IMR-90 (cell line): ENCODE measurements around the gene DOK6. TPM values are rescaled to one million over a fixed set of nuclear protein-coding genes. Genes with fewer than 3 reads are reported as not detected.

Experiments used
- ATAC-seq: fragments of 200-7000 bp; cut with Tn5 transposase; 2 replicates; pipeline ENCODE4 v1.9.1; 2020; ENCODE audit warnings: low read depth, mild to moderate bottlenecking, moderate library complexity
- BruUV-seq: library from RNA; stranded (reverse); fragments of 400-500 nt; replicated peaks from 2 replicates; lab custom pipeline; 2021; lab: Mats Ljungman, UMichigan
- CTCF ChIA-PET: fragments of 300-600 bp; formaldehyde crosslinking; extraction: SDS; loops from one replicate; lab custom pipeline; 2021; ENCODE audit warnings: antibody characterized with exemption; lab: Yijun Ruan, JAX
- POLR2A ChIA-PET: fragments of 300-600 bp; sonication (Branson Sonifier 250); formaldehyde crosslinking; loops from one replicate; lab custom pipeline; 2022; ENCODE audit warnings: antibody characterized with exemption; ENCODE audit not compliant: unreplicated experiment; lab: Charles Lee
- DNase-seq: peaks from one replicate; pipeline ENCODE4 v3.0.0; 2013
- H2AFZ ChIP-seq: replicated peaks from 2 replicates; pipeline ENCODE3; 2013; ENCODE audit warnings: low read length, mild to moderate bottlenecking; ENCODE audit not compliant: poor library complexity
- H2AK5ac ChIP-seq: 2 replicates; pipeline ENCODE4 v1.6.1; 2013; ENCODE audit warnings: low read depth, low read length, inconsistent platforms
- H2AK9ac ChIP-seq: replicated peaks from 2 replicates; pipeline ENCODE3; 2013; ENCODE audit warnings: mild to moderate bottlenecking, low read depth, low read length, moderate library complexity; ENCODE audit not compliant: poor library complexity
- H2BK120ac ChIP-seq: 2 replicates; pipeline ENCODE4 v1.6.1; 2013; ENCODE audit warnings: low read depth, low read length, inconsistent platforms
- H2BK15ac ChIP-seq: 3 replicates; pipeline ENCODE4 v1.6.1; 2013; ENCODE audit warnings: low read depth, low read length, inconsistent platforms
- H2BK20ac ChIP-seq: 2 replicates; pipeline ENCODE4 v1.6.1; 2013; ENCODE audit warnings: low read depth, mild to moderate bottlenecking, inconsistent platforms, low read length, moderate library complexity
- H2BK5ac ChIP-seq: 2 replicates; pipeline ENCODE4 v1.6.1; 2013; ENCODE audit warnings: mild to moderate bottlenecking, low read depth, low read length, inconsistent platforms; ENCODE audit not compliant: poor library complexity, severe bottlenecking
- H3K14ac ChIP-seq: replicated peaks from 2 replicates; pipeline ENCODE4 v1.6.1; 2013; ENCODE audit warnings: low read depth, low read length, inconsistent platforms
- H3K18ac ChIP-seq: 2 replicates; pipeline ENCODE4 v1.6.1; 2013; ENCODE audit warnings: low read depth, low read length, control low read depth
- H3K23ac ChIP-seq: 2 replicates; pipeline ENCODE4 v1.6.1; 2013; ENCODE audit warnings: low read depth, low read length, inconsistent platforms
- H3K27ac ChIP-seq: 2 replicates; pipeline ENCODE4 v1.5.1; 2013; ENCODE audit warnings: mild to moderate bottlenecking, control low read depth, low read length; ENCODE audit not compliant: insufficient read depth
- H3K27me3 ChIP-seq: 2 replicates; pipeline ENCODE4 v1.6.1; 2013; ENCODE audit warnings: low read length; ENCODE audit not compliant: control insufficient read depth, insufficient read depth
- H3K36me3 ChIP-seq: 2 replicates; pipeline ENCODE4 v1.6.1; 2013; ENCODE audit warnings: low read length, mixed read lengths; ENCODE audit not compliant: control insufficient read depth, insufficient read depth
- H3K4ac ChIP-seq: 2 replicates; pipeline ENCODE4 v1.6.1; 2013; ENCODE audit warnings: low read depth, low read length, inconsistent platforms
- H3K4me1 ChIP-seq: 2 replicates; pipeline ENCODE4 v1.6.1; 2013; ENCODE audit warnings: low read length, mixed read lengths; ENCODE audit not compliant: control insufficient read depth, insufficient read depth
- H3K4me2 ChIP-seq: 2 replicates; pipeline ENCODE4 v1.6.1; 2013; ENCODE audit warnings: low read depth, mild to moderate bottlenecking, control low read depth, low read length, moderate library complexity
- H3K4me3 ChIP-seq: 2 replicates; pipeline ENCODE4 v1.5.1; 2013; ENCODE audit warnings: low read depth, mild to moderate bottlenecking, control low read depth, low read length, moderate library complexity; ENCODE audit not compliant: insufficient read depth
- H3K56ac ChIP-seq: 2 replicates; pipeline ENCODE4 v1.6.1; 2013; ENCODE audit warnings: low read length, inconsistent platforms; ENCODE audit not compliant: insufficient read depth; ENCODE audit errors: extremely low read depth
- H3K79me1 ChIP-seq, 2 experiments: 2 replicates each; pipeline ENCODE4 v1.6.1; 2013; ENCODE audit warnings: low read length in 2 of 2, inconsistent platforms in 1 of 2, low read depth in 1 of 2
- H3K9ac ChIP-seq: 2 replicates; pipeline ENCODE4 v1.6.1; 2013; ENCODE audit warnings: low read depth, low read length, control low read depth
- H3K9me1 ChIP-seq: 2 replicates; pipeline ENCODE4 v1.6.1; 2013; ENCODE audit warnings: low read length, inconsistent platforms; ENCODE audit not compliant: insufficient read depth
- H3K9me3 ChIP-seq: 2 replicates; pipeline ENCODE4 v1.6.1; 2013; ENCODE audit warnings: low read length; ENCODE audit not compliant: control insufficient read depth, insufficient read depth
- H4K20me1 ChIP-seq: 2 replicates; pipeline ENCODE4 v1.6.1; 2013; ENCODE audit warnings: low read length, inconsistent platforms; ENCODE audit not compliant: insufficient read depth
- H4K5ac ChIP-seq: 2 replicates; pipeline ENCODE4 v1.6.1; 2013; ENCODE audit warnings: mild to moderate bottlenecking, low read depth, low read length, control low read depth
- H4K8ac ChIP-seq, 2 experiments: 2 replicates each; pipeline ENCODE4 v1.6.1; 2013; ENCODE audit warnings: low read depth in 2 of 2, low read length in 2 of 2, control low read depth in 1 of 2, inconsistent platforms in 1 of 2
- H4K91ac ChIP-seq: 2 replicates; pipeline ENCODE4 v1.6.1; 2013; ENCODE audit warnings: low read depth, low read length, inconsistent platforms; ENCODE audit not compliant: insufficient read depth
- BHLHE40 ChIP-seq: fragments of 150-350 bp; IDR thresholded peaks from 2 replicates; pipeline ENCODE4 v1.6.1; 2016; ENCODE audit warnings: mild to moderate bottlenecking, low read depth, low read length
- CEBPB ChIP-seq: IDR thresholded peaks from 2 replicates; pipeline ENCODE4 v1.6.1; 2012; ENCODE audit warnings: low read depth, low read length, improper control_type of control experiment
- CHD1 ChIP-seq: IDR thresholded peaks from 2 replicates; pipeline ENCODE4 v1.6.1; 2012; ENCODE audit warnings: low read depth, low read length, improper control_type of control experiment
- MXI1 ChIP-seq: IDR thresholded peaks from 2 replicates; pipeline ENCODE4 v1.6.1; 2012; ENCODE audit warnings: low read depth, mild to moderate bottlenecking, low read length, moderate library complexity, borderline replicate concordance
- POLR2A ChIP-seq: IDR thresholded peaks from 2 replicates; pipeline ENCODE4 v1.6.1; 2012; ENCODE audit warnings: mild to moderate bottlenecking, low read depth, low read length
- RFX5 ChIP-seq: IDR thresholded peaks from 2 replicates; pipeline ENCODE4 v1.8.0; 2012; ENCODE audit warnings: low read depth, mild to moderate bottlenecking, low read length, moderate library complexity
- WGBS, 2 experiments: methylation state at CpG; one replicate each; pipeline versions ENCODE4 v1.1.5 to v1.1.7; 2013; ENCODE audit warnings: missing lambda C conversion rate in 2 of 2; ENCODE audit not compliant: insufficient read length in 1 of 2; ENCODE audit errors: extremely low coverage in 2 of 2; 5-methylcytosine and 5-hydroxymethylcytosine counted together
- dilution Hi-C: fragments of 300-500 bp; cut with HindIII; formaldehyde crosslinking; loops from one replicate; pipeline ENCODE4 v1.14.3; 2018; ENCODE audit warnings: low sequenced_read_pairs; ENCODE audit not compliant: unreplicated experiment
- in situ Hi-C: fragments of 300-500 bp; cut with MboI; formaldehyde crosslinking; loops from 3 replicates; pipeline ENCODE4 v1.14.3; 2019; ENCODE audit warnings: low sequenced_read_pairs, inconsistent platforms, mixed read lengths
- intact Hi-C: fragments of 100-400 bp; cut with micrococcal nuclease; formaldehyde crosslinking; loops from 2 replicates; pipeline ENCODE4 v1.10.0; 2022
- polyA plus RNA-seq, 3 experiments: library from polyadenylated mRNA; depleted of rRNA; stranded (reverse); fragments of >200 nt; gene quantifications; 2 replicates each; pipeline ENCODE4 v1.2.3, GENCODE V29; 2012; ENCODE audit warnings: low replicate concordance in 1 of 3
- total RNA-seq: library from RNA; depleted of rRNA; stranded (reverse); fragments of >200 nt; gene quantifications from 2 replicates; pipeline ENCODE4 v1.2.3, GENCODE V29; 2012
- TF ChIP-seq, protein P1 (sequence below): conservative IDR thresholded peaks from 2 replicates; pipeline ENCODE4 v1.5.1; 2012; ENCODE audit warnings: mild to moderate bottlenecking, low read depth, low read length, improper control_type of control experiment
- TF ChIP-seq, protein P2 (sequence below): fragments of 150-350 bp; IDR thresholded peaks from 2 replicates; pipeline ENCODE4 v1.6.1; 2016; ENCODE audit warnings: low read depth, mild to moderate bottlenecking, low read length, moderate library complexity, borderline replicate concordance

The DOK6 gene
- total and polyA plus RNA-seq, 2 of the 4 experiments (the other 2 are of a cell fraction), result 1.9 to 2.7 TPM

DNA sequence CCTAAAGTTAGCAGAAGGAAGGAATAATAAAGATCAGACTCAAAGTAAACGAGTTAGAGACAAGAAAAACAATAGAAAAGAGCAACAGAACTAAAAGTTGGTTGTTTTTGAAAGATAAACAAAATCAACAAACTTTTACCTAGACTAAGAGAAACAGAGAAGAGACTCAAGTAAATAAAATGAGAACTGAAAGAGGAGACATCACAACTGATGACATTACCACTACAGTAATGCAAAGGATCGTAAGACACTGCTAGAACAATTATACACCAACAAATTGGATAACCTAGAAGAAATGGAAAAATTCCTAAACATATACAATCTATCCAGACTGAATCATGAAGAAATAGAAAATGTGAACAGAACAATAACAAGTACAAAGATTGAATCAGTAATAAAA is 407.7 kb downstream of the DOK6 start:
- no peak overlapping the region for H4K91ac ChIP-seq
- H3K4me3 ChIP-seq, result no peak overlapping the region
- H3K56ac ChIP-seq, result no peak overlapping the region
- no peaks in the 10 kb centered on the region for H4K20me1 ChIP-seq
- H4K8ac ChIP-seq, result no peak overlapping the region
- H3K36me3 ChIP-seq, result no peaks in the 10 kb centered on the region
- H2BK5ac ChIP-seq, result no peak overlapping the region
- no peaks in the 10 kb centered on the region for H3K9me3 ChIP-seq
- intact Hi-C loops, result loop anchor here (10.0 kb wide), 1 partner anchor 646 kb away; no protein-coding TSS in a partner anchor
- in situ Hi-C loops, result no loop called here
- H2AK5ac ChIP-seq, result no peak overlapping the region
- dilution Hi-C loops, result no loop called here
- no peak overlapping the region for H2BK120ac ChIP-seq
- H3K9ac ChIP-seq, result no peak overlapping the region
- CTCF ChIA-PET, result no interaction called here
- no peak overlapping the region for H2BK15ac ChIP-seq
- POLR2A ChIA-PET, result no interaction called here
- no peak overlapping the region for H2AFZ ChIP-seq
- BruUV-seq, result no TSS peak
- no peak overlapping the region for H3K4me2 ChIP-seq
- H2AK9ac ChIP-seq, result no peak overlapping the region
- WGBS, 2 experiments, result no CpG with 5 or more reads among the region's 2 CpGs
- H3K18ac ChIP-seq, result no peak overlapping the region
- TF ChIP-seq, protein P1, sequence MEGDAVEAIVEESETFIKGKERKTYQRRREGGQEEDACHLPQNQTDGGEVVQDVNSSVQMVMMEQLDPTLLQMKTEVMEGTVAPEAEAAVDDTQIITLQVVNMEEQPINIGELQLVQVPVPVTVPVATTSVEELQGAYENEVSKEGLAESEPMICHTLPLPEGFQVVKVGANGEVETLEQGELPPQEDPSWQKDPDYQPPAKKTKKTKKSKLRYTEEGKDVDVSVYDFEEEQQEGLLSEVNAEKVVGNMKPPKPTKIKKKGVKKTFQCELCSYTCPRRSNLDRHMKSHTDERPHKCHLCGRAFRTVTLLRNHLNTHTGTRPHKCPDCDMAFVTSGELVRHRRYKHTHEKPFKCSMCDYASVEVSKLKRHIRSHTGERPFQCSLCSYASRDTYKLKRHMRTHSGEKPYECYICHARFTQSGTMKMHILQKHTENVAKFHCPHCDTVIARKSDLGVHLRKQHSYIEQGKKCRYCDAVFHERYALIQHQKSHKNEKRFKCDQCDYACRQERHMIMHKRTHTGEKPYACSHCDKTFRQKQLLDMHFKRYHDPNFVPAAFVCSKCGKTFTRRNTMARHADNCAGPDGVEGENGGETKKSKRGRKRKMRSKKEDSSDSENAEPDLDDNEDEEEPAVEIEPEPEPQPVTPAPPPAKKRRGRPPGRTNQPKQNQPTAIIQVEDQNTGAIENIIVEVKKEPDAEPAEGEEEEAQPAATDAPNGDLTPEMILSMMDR, result no peak
- TF ChIP-seq CHD1 (no peak), POLR2A (no peak), CEBPB (no peak), BHLHE40 (no peak), RFX5 (no peak), MXI1 (no peak)
- TF ChIP-seq, protein P2, sequence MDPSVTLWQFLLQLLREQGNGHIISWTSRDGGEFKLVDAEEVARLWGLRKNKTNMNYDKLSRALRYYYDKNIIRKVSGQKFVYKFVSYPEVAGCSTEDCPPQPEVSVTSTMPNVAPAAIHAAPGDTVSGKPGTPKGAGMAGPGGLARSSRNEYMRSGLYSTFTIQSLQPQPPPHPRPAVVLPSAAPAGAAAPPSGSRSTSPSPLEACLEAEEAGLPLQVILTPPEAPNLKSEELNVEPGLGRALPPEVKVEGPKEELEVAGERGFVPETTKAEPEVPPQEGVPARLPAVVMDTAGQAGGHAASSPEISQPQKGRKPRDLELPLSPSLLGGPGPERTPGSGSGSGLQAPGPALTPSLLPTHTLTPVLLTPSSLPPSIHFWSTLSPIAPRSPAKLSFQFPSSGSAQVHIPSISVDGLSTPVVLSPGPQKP, result no peak
- H3K14ac ChIP-seq, result no peak overlapping the region
- DNase-seq (no peak), ATAC-seq (no peak)
- no peaks in the 10 kb centered on the region for H3K27me3 ChIP-seq
- H3K27ac ChIP-seq, result no peak overlapping the region
- H2BK20ac ChIP-seq, result no peak overlapping the region
- H3K9me1 ChIP-seq, result no peaks in the 10 kb centered on the region
- no peaks in the 10 kb centered on the region for H3K4me1 ChIP-seq
- no peaks in the 10 kb centered on the region for H3K79me1 ChIP-seq
- H4K5ac ChIP-seq, result no peak overlapping the region
- H3K4ac ChIP-seq, result no peak overlapping the region
- H3K23ac ChIP-seq, result no peak overlapping the region
